Measurements from ENCODE around the gene NES.

NES gene

GRCh38 chr1:156696755-156697154 is 19.5 kb upstream of the NES start:
- DNase-seq (ENCODE audit: low read depth): no peak
- TF ChIP-seq, protein P1, sequence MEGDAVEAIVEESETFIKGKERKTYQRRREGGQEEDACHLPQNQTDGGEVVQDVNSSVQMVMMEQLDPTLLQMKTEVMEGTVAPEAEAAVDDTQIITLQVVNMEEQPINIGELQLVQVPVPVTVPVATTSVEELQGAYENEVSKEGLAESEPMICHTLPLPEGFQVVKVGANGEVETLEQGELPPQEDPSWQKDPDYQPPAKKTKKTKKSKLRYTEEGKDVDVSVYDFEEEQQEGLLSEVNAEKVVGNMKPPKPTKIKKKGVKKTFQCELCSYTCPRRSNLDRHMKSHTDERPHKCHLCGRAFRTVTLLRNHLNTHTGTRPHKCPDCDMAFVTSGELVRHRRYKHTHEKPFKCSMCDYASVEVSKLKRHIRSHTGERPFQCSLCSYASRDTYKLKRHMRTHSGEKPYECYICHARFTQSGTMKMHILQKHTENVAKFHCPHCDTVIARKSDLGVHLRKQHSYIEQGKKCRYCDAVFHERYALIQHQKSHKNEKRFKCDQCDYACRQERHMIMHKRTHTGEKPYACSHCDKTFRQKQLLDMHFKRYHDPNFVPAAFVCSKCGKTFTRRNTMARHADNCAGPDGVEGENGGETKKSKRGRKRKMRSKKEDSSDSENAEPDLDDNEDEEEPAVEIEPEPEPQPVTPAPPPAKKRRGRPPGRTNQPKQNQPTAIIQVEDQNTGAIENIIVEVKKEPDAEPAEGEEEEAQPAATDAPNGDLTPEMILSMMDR (IDR thresholded peaks at IDR 0.05; ENCODE audit: control insufficient read depth, insufficient read depth, low read depth, low read length, missing control alignments): no peak
- H3K4me3 ChIP-seq (ENCODE audit: control insufficient read depth, low read depth, low read length): no peak overlapping the region

DNA sequence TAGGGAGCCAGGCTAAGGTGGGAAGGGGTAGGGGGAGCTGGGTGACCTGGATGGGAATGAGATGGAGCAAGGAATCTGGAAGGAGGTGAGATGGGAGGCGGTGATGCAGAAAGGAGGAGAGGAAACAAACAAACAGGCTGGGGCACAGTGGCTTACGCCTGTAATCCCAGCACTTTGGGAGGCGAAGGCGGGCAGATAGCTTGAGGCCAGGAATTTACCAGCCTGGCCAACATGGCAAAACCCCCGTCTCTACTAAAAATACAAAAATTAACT is 17.4 kb upstream of the NES start:
- TF ChIP-seq, protein P1 (IDR thresholded peaks at IDR 0.05; ENCODE audit: control insufficient read depth, insufficient read depth, low read depth, low read length, missing control alignments): no peak
- no peak overlapping the region for H3K4me3 ChIP-seq (ENCODE audit: control insufficient read depth, low read depth, low read length)
- no peak for DNase-seq (ENCODE audit: low read depth)

- no peak overlapping the region for H3K4me3 ChIP-seq (ENCODE audit: control insufficient read depth, low read depth, low read length)
- DNase-seq (ENCODE audit: low read depth): no peak
- TF ChIP-seq, protein P1 (IDR thresholded peaks at IDR 0.05; ENCODE audit: control insufficient read depth, insufficient read depth, low read depth, low read length, missing control alignments): no peak
Measured at GRCh38 chr1:156693848-156694689, 16.9 kb upstream of the NES start.

- DNase-seq (ENCODE audit: low read depth): no peak
- no peak overlapping the region for H3K4me3 ChIP-seq (ENCODE audit: control insufficient read depth, low read depth, low read length)
- TF ChIP-seq, protein P1 (IDR thresholded peaks at IDR 0.05; ENCODE audit: control insufficient read depth, insufficient read depth, low read depth, low read length, missing control alignments): no peak
Measured at GRCh38 chr1:156692925-156693847, 16.0 kb upstream of the NES start.

DNA sequence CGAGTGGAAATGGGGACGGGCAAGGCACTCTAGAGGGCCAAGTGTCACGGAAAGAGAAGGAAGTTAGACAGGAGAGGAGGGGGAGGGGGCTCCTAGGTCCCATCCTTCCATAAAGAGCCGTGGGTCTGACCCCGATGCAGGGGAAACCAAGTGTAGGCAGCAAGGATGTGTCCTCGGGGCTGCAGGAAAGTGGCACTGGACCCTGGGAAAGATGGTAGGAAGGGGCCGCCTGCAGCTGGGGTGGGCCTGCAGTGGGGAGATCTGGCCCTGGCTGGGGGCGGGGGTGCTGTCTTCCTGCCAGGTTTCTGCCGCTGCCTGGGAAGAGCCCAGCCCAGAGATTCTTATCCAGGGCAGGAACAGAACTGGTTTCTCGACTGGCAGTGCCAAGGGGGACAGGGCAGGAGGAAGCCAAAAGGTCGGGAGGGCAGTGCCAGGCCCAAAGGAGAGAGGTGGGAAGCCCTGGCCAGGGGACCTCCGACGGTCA is 15.3 kb upstream of the NES start:
- no peak for DNase-seq (ENCODE audit: low read depth)
- no peak overlapping the region for H3K4me3 ChIP-seq (ENCODE audit: control insufficient read depth, low read depth, low read length)
- TF ChIP-seq, protein P1 (IDR thresholded peaks at IDR 0.05; ENCODE audit: control insufficient read depth, insufficient read depth, low read depth, low read length, missing control alignments): no peak

DNA sequence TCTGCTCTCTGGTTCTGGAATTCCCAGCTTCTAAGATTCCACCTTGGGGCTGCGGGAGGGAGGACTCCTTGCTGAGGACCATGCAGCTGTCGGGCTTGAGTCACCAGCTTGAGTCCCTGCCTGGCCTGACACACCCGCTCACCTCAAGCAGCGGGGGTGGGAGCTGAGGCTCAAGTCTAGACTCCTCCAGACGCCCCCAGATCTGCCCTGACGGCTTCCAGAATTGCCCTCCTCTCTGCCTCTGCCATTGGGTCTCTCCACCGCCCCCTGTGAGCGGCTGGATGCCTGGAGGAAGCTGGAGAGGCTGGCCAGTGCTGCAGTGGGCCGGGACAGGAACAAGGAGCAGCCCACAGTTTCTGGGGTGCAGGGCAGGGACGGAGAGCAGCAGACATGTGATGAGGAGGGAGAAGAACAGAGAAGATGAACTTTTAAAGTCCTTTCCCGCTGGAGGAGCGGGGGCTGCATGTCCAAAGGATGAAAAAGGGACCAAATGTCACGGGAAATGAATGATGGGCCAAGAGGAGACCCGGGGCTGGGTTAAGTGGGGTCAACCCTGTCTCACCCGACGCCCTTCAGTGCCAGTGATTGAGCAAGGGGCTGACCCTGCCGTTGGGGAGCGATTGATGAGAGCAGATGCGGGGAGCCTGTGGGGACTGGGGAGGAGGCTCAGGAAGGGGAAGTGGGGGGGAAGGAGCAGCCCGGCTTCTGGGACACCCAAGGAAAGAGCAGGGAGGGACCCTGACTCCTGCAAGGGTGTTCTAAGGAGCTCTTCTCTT is 14.6 kb upstream of the NES start:
- no peak overlapping the region for H3K4me3 ChIP-seq (ENCODE audit: control insufficient read depth, low read depth, low read length)
- TF ChIP-seq, protein P1 (IDR thresholded peaks at IDR 0.05; ENCODE audit: control insufficient read depth, insufficient read depth, low read depth, low read length, missing control alignments): peak; percentile 25
- no peak for DNase-seq (ENCODE audit: low read depth)
